T-helper 22 cell (primary cell): ENCODE results near the gene HDHD3.

Experiments
- DNase-seq: peaks from one replicate; pipeline ENCODE4 v3.0.0-alpha.2; 2020; ENCODE audit warnings: low read depth

Gene HDHD3

DNA sequence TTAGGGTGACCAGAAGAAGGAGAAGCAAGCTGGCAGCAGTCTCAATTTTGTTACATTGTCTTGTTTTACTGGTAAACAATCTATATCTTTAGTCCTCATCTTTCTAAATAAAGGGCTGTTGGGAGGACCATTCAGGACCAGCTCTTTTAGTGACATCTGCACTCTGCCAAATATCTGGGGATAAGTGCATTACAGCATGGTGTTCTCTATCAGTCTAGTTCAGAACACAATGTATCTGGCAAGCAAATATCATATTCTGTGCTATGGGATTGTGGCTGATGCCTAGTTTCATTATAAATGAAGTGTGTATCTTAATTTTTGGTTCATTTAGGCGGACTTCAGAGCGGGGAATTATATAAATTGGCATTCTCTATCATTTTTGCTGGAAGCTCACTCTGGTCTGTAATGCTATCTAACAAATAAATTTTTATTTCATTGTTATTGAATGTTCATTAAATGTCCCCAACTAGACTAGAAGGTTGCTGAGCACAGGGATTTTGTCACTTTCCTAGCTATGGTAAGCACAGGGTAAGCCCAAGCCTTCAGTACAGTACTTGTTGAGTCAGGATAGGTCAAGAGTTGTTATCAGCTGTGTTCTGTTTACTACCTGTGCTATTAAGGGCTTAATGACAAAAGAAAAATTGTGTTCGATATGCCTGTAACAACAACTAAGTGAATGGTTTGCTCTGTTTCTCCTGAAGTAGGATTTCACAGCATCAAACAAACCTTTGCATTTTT lies 48.6 kb downstream of the HDHD3 start:
- no peak for DNase-seq

DNA sequence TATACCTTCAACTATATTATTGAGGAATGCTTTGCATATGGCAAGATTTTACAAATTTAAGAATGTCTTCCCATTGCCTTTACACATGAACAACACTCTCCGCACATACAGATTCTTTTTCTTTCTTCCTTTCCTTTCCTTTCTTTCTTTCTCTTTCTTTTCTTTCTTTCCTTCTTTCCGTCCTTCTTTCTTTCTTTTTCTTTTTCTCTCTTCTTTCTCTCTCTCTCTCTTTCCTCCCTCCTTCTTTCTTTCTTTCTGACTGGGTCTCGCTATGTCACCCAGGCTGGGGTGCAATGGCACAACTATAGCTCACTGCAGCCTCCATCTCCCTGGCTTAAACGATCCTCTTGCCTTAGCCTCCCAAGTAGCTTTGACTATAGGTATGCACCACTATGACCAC lies 50.6 kb downstream of the HDHD3 start:
- no peak for DNase-seq
